NB4 (cell line): ENCODE data around the gene LSM3.
A peak's percentile ranks its signal among the peaks of the same experiment; 100 is the strongest.

ENCODE experiments used
- DNase-seq: peaks from one replicate; pipeline ENCODE4 v3.0.0; 2010; ENCODE audit warnings: low read depth
- H3K4me3 ChIP-seq: one replicate; pipeline ENCODE4 v1.5.1; 2011; ENCODE audit warnings: mild to moderate bottlenecking, low read depth, low read length, moderate library complexity
- MYC ChIP-seq: IDR thresholded peaks from 2 replicates; pipeline ENCODE4 v1.6.1; 2011; ENCODE audit warnings: low read depth, low read length
- POLR2A ChIP-seq: IDR thresholded peaks from 2 replicates; pipeline ENCODE4 v1.6.1; 2011; ENCODE audit warnings: mild to moderate bottlenecking; ENCODE audit not compliant: insufficient read length; ENCODE audit errors: extremely low read depth
- TF ChIP-seq, protein P1 (sequence below): IDR thresholded peaks from one replicate; pipeline ENCODE4 v1.5.1; 2012; ENCODE audit warnings: low read depth, low read length
- TF ChIP-seq, protein P2 (sequence below): IDR thresholded peaks from 2 replicates; pipeline ENCODE4 v1.6.1; 2011; ENCODE audit warnings: low read depth, low read length

The LSM3 gene

GRCh38 chr3:14169871-14170270, 8.7 kb upstream of the LSM3 start:
- H3K4me3 ChIP-seq: no peak overlapping the region
- TF ChIP-seq, protein P1, sequence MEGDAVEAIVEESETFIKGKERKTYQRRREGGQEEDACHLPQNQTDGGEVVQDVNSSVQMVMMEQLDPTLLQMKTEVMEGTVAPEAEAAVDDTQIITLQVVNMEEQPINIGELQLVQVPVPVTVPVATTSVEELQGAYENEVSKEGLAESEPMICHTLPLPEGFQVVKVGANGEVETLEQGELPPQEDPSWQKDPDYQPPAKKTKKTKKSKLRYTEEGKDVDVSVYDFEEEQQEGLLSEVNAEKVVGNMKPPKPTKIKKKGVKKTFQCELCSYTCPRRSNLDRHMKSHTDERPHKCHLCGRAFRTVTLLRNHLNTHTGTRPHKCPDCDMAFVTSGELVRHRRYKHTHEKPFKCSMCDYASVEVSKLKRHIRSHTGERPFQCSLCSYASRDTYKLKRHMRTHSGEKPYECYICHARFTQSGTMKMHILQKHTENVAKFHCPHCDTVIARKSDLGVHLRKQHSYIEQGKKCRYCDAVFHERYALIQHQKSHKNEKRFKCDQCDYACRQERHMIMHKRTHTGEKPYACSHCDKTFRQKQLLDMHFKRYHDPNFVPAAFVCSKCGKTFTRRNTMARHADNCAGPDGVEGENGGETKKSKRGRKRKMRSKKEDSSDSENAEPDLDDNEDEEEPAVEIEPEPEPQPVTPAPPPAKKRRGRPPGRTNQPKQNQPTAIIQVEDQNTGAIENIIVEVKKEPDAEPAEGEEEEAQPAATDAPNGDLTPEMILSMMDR: no peak
- TF ChIP-seq, protein P2, sequence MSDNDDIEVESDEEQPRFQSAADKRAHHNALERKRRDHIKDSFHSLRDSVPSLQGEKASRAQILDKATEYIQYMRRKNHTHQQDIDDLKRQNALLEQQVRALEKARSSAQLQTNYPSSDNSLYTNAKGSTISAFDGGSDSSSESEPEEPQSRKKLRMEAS: no peak
- TF ChIP-seq MYC: no peak
- no peak for TF ChIP-seq POLR2A
- DNase-seq: no peak

GRCh38 chr3:14170531-14171159, 8.0 kb upstream of the LSM3 start:
- TF ChIP-seq MYC (no peak), POLR2A (no peak)
- TF ChIP-seq, protein P1: no peak
- TF ChIP-seq, protein P2: no peak
- no peak overlapping the region for H3K4me3 ChIP-seq
- DNase-seq: no peak

DNA sequence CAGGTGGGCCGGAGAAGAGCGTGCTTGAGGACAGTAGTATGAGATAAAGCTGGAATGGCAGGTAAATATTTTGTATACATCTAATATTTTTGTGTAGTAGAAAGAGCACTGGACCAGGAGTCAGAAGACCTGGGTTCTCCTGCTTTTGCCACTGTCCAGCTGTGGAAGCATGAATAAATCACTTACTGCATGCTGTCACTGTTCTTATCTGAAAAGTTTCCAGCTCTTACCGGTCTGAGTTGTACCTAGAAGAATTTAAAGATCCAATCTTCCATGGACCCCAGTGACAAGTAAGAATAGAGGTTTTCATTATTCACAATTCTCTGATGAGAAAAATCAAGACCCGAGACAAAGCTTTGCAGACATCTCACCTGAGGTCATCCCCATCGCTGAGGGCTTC, 6.1 kb upstream of the LSM3 start:
- TF ChIP-seq, protein P1: no peak
- TF ChIP-seq, protein P2: no peak
- TF ChIP-seq MYC: no peak
- no peak for TF ChIP-seq POLR2A
- no peak overlapping the region for H3K4me3 ChIP-seq
- no peak for DNase-seq

- no peak overlapping the region for H3K4me3 ChIP-seq
- TF ChIP-seq, protein P2: no peak
- no peak for TF ChIP-seq POLR2A
- TF ChIP-seq, protein P1: no peak
- no peak for TF ChIP-seq MYC
- DNase-seq: no peak
These were observed 4.1 kb upstream of the LSM3 start for GRCh38 chr3:14174483-14174882.

- TF ChIP-seq, protein P2: no peak
- TF ChIP-seq POLR2A: no peak
- TF ChIP-seq, protein P1: no peak
- TF ChIP-seq MYC: no peak
- DNase-seq: peak; percentile 86
- H3K4me3 ChIP-seq: peak overlapping the region; percentile 18
These were observed 3.1 kb upstream of the LSM3 start for GRCh38 chr3:14175383-14176037.
